Suprapubic skin (tissue), 4 donors: ENCODE data around the gene GRB10.

Source experiments
- EP300 ChIP-seq: sonication (generic); formaldehyde crosslinking; IDR thresholded peaks from one replicate; pipeline ENCODE4 v1.6.1; 2017; ENCODE audit warnings: antibody characterized with exemption
- POLR2A ChIP-seq, 2 donors: fragments of 450-650 bp; IDR thresholded peaks; one replicate each; pipeline ENCODE4 v1.6.1; 2017; ENCODE audit warnings: antibody characterized with exemption in 2 of 2, mild to moderate bottlenecking in 2 of 2, moderate library complexity in 2 of 2
- POLR2AphosphoS5 ChIP-seq, 3 donors: sonication (generic); formaldehyde crosslinking; IDR thresholded peaks; one replicate each; pipeline ENCODE4 v1.6.1; 2017; ENCODE audit warnings: antibody characterized with exemption in 3 of 3
- TF ChIP-seq, protein P1 (sequence below), 2 donors: fragments of 200-600 bp in 1 of 2; fragments of 450-650 bp in 1 of 2; sonication (generic) in 1 of 2; IDR thresholded peaks; one replicate each; pipeline ENCODE4 v1.5.1; 2016 to 2019; ENCODE audit warnings: antibody characterized with exemption in 2 of 2, mild to moderate bottlenecking in 1 of 2, moderate library complexity in 1 of 2

- TF ChIP-seq POLR2AphosphoS5 (IDR thresholded peaks at IDR 0.05) (no peak), POLR2A (IDR thresholded peaks at IDR 0.05) (no peak), EP300 (no peak)
- TF ChIP-seq, protein P1, sequence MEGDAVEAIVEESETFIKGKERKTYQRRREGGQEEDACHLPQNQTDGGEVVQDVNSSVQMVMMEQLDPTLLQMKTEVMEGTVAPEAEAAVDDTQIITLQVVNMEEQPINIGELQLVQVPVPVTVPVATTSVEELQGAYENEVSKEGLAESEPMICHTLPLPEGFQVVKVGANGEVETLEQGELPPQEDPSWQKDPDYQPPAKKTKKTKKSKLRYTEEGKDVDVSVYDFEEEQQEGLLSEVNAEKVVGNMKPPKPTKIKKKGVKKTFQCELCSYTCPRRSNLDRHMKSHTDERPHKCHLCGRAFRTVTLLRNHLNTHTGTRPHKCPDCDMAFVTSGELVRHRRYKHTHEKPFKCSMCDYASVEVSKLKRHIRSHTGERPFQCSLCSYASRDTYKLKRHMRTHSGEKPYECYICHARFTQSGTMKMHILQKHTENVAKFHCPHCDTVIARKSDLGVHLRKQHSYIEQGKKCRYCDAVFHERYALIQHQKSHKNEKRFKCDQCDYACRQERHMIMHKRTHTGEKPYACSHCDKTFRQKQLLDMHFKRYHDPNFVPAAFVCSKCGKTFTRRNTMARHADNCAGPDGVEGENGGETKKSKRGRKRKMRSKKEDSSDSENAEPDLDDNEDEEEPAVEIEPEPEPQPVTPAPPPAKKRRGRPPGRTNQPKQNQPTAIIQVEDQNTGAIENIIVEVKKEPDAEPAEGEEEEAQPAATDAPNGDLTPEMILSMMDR (IDR thresholded peaks at IDR 0.05), result no peak
These were observed 230.6 kb downstream of the GRB10 start for GRCh38 chr7:50552139-50552538.
